Fibroblast of skin of back (primary cell): Measurements from ENCODE around the gene SAP25.
A peak's percentile ranks its signal among the peaks of the same experiment; 100 is the strongest.
"Not testable (repeated sequence)": the region's sequence is repeated elsewhere in the genome, so short reads cannot be mapped to it uniquely, and the experiment has no call there.

Experiments
- DNase-seq: peaks from one replicate; pipeline ENCODE4 v3.0.0-alpha.2; 2013

SAP25 gene

DNA sequence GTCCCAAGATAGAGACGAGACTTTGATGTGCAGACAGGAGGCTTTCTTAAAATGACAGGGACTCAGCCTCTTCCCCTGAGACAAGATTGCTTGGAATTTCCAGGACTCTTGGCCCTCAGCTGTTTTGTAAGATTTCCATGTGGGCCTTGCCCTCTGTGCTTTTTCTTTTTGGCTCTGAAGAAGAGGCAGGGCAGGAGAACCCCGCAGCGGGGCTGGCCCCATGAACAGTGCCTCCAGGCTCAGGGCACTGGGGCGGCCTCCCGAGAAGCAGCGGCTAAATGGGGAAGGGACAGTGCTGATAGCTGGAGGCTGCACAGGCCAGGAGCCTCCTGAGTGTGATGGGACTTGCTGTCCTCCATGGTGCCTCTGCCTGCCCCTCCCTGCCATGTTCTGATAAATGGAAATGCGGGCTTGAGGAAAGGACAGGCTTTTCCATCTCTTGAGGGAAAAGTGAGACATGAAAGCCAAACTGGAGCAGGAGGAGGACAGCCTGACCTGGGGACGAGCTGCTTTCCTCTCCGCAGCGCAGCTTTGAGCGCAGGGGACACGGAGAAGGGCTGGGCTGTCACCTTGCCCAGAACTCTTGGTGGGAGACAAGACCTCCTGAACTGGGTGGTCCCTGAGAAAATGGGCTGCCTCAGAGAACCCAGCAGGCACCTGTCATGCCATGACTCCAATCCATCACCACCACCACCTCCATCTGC lies 12.1 kb downstream of the SAP25 start:
- DNase-seq = no peak

DNA sequence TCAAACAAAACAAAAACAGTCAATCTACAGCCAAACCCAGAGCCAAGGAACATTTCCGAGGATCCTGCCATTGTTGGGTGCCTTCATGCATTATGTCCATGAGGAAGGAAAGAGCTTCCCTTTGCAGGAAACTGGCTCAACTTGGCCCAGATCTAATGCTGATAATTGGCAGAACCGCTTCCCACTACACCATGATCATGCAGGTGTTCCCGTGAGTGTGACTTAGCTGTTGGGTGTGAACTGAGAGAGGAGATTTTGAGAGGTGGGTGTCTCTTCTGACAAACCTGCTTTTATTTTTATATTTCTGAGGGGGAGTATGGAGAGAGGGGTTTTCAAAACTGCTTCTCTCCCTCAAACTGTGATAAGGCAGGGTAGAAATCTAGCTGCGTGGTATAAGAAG lies 14.6 kb downstream of the SAP25 start:
- no peak for DNase-seq

GRCh38 chr7:100556541-100556940 lies 17.2 kb downstream of the SAP25 start:
- DNase-seq = no peak

GRCh38 chr7:100555701-100556100 lies 18.0 kb downstream of the SAP25 start:
- no peak for DNase-seq

DNA sequence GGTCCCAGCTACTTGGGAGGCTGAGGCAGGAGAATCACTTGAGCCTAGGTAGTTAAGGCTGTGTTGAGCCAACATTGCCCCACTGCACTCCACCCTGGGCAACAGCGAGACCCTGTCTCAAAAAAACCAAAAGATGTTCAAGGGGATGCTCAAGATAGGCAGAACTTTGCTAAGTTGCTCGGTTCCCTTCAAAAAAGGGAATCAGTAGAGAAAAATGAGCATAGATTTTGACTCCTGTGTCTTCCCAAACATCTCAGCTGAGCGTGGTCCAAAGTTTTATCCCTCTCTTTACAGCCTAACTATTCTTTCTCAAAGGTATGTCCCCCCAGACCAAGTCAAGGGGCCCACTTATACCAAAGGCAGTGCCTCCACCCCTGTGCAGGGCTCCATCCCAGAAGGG lies 20.7 kb downstream of the SAP25 start:
- DNase-seq = no peak

GRCh38 chr7:100552532-100552931 lies 21.2 kb downstream of the SAP25 start:
- no peak for DNase-seq

- DNase-seq = peak; percentile 46
These were observed 25.3 kb downstream of the SAP25 start for GRCh38 chr7:100548446-100548845.

DNA sequence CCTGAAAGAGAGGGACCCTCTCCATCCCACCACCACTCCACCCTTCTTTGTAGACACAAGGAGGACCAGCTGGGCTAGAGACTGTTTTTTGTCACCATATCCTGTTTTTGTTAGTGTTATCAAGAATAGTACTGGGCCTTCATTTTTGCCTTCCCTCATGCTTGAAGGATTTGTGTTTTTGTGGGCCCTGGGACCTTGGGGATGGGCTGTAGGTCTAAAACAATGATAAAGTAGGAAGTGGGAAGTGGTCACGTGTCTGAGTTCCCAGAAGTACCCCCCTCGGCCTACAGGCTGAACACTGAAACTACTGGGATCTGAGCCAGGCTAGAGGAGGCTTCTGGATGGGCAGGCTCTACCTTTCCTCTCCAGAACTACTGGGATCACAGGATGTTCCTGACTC lies 25.8 kb downstream of the SAP25 start:
- peak; percentile 22 for DNase-seq

DNA sequence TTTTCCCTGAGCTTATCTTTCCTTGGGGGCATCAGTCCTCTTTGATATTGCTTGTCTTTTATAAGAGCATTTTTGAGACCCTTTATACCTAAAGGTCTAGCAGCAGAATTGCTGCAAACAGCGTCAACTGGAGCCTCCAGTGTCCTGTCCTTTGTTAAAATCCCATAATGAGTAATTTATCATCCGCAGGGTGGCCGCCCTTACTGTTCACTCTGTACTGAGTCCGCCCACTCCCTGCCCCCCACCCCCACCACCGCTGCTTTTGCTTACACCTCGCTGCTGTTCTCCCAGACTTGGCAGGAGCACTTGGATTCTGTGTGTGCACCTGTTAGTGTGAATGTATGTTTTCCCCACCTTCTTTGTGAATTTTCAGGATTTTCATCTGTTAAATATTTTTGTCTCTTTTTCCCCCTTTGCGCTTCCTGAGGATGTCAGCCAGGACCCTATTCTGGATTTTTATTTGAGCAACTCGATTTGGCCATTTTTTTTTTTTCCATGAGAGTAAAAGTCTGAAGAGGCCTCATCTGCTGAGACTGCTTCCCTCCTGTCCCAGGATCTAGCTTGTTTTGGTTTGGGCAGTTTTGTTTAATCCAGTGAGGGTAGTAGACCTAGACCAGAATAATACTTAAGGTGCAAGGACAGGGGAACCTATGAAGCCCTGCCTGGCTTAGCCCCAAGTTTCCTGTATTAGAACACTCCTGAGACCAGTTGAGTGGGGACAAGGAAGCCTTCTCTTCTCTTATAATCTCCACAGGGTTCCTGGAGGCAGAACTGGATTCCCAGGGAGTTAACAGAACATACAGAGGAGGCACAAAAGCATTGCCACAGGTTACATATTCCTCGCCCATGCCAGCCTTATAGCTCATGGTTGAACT lies 26.5 kb downstream of the SAP25 start:
- DNase-seq = no peak

- DNase-seq = no peak
These were observed 27.4 kb downstream of the SAP25 start for GRCh38 chr7:100546129-100546925.

GRCh38 chr7:100545360-100546128 lies 28.2 kb downstream of the SAP25 start:
- peak; percentile 91 for DNase-seq

DNA sequence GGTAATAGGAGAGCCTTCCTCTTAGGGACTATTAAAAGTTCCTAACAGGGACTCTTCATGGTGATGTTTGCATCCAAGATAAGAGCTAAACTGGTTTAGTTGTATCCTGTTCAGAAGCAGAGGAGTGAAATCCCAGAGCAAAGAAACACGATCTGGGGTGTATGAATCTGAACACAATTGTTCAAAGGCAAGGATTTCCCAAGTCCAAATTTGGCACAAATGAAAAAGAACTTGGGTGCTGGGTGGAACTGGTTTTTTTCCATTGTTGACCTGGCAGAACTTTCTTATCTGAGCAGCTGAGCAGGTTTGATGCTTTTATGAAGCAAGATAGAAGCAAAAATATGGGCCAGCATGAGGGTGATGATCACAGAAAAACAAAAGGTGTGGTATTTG lies 28.7 kb downstream of the SAP25 start:
- DNase-seq = no peak

GRCh38 chr7:100544386-100544785 lies 29.3 kb downstream of the SAP25 start:
- no peak for DNase-seq

- DNase-seq = no peak
These were observed 30.1 kb downstream of the SAP25 start for GRCh38 chr7:100543586-100543985.

DNA sequence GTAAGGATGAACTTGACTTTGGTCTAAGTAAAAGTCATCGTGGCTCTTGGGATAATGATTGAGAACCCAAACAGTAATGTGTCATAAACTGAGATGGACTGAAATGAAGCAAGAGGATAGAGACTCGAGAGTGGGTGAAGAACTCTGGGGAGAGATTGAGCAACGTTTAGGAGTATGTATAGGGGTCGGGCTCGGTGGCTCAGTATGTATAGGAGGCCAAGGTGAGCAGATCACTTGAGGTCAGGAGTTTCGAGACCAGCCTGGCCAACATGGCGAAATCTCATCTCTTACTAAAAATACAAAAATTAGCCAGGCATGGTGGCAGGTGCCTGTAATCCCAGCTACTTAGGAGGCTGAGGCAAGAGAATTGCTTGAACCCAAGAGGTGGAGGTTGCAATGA lies 32.4 kb downstream of the SAP25 start:
- DNase-seq = not testable (repeated sequence)

DNA sequence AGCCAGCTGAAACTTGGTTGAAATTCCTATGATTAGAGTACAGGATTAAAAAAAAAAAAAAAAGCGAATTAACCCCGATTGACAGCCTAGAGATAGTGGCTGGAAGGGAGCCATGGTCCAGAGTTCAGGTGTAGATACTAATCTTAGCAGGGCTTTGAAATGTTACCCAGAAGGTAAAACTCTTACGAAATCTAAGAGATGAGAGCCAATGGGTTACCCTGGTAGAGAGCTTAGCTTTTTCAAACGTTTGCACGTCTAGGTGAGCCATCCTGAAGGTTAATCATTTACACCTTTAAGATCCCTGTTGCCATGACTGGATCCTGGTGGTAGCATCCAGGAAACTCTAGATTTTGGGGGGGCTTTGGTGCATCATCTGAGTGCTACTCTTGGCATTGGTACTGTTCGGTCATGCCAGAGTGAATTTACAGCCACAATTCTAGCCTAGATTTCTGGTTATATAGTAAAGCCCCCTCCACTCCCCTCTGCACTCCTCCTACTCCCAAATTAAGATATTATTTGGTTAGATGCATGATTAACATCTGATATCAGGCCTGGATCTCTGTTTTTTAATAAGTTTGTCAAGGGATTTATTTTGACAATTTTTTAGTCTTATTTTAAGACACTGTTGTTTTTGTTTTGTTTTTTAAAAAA lies 33.5 kb downstream of the SAP25 start:
- no peak for DNase-seq

DNA sequence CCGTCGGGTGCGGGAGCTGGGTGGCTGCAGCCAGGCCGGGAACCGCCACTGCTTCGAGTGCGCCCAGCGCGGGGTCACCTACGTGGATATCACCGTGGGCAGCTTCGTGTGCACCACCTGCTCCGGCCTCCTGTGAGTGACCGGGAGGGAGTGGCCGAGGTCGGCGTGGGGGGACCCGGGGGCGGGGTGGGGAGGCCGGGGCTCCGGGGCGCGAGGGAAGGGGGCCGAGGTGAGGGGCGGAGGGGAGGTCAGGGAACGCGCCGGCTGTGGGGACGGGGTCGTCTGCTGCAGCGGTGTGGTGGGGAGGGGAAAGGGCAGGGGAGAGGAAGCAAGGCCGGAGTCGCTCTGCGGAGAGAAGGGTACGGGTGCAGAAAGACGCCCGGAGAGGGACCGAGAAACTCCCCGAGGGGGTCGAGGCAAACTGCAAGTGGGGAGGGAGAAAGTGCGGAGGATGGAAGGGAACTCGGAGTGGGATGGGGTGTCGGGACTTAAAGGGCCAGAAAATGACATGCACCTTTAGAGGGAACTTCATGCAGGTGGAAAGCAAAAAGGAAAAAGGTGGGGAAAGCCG lies 34.2 kb downstream of the SAP25 start:
- DNase-seq = no peak

DNA sequence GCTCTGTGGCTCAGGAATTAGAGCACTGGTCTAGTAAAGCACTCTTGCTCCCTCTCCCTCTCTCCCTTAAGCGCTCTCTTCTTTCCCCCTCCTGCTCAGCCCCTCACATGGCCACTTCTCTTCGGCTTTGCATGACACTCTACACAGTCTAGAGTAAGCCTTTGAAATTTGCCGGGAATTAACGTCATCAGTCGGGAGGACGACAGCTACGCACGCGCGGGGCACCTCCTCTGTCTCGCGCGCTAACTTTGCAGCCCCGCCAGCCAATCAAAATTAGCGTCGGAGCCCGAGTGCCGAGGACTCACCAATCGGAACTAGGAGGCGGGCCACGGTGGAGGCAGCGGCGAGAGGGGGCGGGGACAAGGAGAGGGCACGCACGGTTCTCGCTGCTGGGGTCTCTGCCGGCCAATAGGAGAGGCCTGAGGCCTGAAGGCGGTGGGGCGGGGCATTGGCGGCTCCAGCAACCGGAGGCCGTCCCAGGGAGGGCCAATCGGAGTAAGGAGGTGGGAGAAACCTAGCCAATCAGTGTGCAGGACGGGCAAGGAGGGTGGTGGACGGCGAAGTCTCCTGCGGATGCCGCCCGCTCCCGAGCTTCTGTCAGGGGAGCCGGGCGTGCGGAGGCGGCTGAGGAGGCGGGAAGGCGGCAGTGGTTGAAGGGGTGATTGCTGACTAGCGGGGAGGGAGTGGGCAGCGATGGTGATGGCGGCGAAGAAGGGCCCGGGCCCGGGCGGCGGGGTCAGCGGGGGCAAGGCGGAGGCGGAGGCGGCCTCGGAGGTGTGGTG lies 34.9 kb downstream of the SAP25 start, which contains the start of gene AGFG2:
TSS of gene AGFG2 (plus strand) at position 550 of the 782 bp plus-strand sequence. CDS start at position 694, 144 bp downstream.
- peak; percentile 100 for DNase-seq

GRCh38 chr7:100538348-100538653 lies 35.4 kb downstream of the SAP25 start:
- DNase-seq = no peak

- DNase-seq = not testable (repeated sequence)
These were observed 37.0 kb downstream of the SAP25 start for GRCh38 chr7:100536695-100537094.

GRCh38 chr7:100535982-100536381 lies 37.7 kb downstream of the SAP25 start:
- not testable (repeated sequence) for DNase-seq
